ENCODE data around the gene MRPL57. TPM values are rescaled to one million over a fixed set of nuclear protein-coding genes. Genes with fewer than 3 reads are reported as not detected.
A peak's percentile ranks its signal among the peaks of the same experiment; 100 is the strongest.
"Not testable (repeated sequence)": the region's sequence is repeated elsewhere in the genome, so short reads cannot be mapped to it uniquely, and the experiment has no call there.

MRPL57 gene
- 20.3 TPM for polyA plus RNA-seq (2013, experiment 1 of 4)
- 22.9 TPM for polyA plus RNA-seq (2013, experiment 2 of 4)
- 22.8 TPM for polyA plus RNA-seq (2013, experiment 3 of 4)
- 23.7 TPM for polyA plus RNA-seq (2013, experiment 4 of 4)

DNA sequence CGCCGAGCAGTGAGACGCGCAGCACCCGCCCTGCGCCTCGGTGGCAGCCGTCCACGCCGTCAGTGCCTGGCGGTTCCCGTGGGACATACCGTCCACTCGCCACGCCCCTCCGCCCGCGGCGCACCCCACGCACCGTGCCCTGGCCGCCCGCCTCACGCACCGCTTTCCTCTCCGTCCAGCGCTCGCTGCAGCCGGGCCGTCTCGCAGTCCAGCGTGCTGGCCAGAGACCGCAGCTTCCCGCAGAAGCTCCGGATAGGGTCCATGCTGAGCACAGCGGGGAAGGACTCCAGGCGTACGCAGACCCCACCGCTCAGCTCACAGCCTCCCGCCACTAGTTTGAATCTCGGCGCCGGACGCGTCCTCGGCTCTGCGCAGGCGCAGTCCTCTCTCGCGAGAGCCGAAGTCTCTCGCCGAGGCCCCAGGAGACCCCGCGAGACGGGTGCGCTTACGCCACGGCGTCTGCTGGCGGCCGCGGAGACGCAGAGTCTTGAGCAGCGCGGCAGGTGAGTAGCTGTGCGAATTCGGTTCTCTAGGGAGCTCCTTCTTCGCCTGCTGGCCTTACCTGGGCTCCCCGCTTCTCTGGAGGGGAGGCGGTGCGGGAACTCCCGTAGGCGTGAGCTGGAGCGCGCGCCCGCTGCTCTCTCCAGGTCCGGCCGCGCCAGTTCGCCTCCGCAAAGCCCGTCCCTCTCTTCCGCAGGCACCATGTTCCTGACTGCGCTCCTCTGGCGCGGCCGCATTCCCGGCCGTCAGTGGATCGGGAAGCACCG is at the start of gene MRPL57, which contains the start of gene SKA3:
MRPL57 (plus strand) TSS at position 444 of the 767 bp plus-strand sequence; CDS start at position 703, 259 bp downstream.
SKA3 (minus strand) TSS at position 338 of the 767 bp plus-strand sequence; CDS start at position 263, 75 bp downstream.
- H3K4me1 ChIP-seq (ENCODE audit: control insufficient read depth, insufficient read depth, low read length): no peaks in the 10 kb centered on the region
- peak within 1 kb of the TSS; percentile 86 for H3K27ac ChIP-seq (ENCODE audit: insufficient read depth, low read depth, low read length, poor library complexity, severe bottlenecking)
- H3K4me3 ChIP-seq (ENCODE audit: insufficient read depth, low read depth, low read length): peak within 1 kb of the TSS; percentile 86
- H3K36me3 ChIP-seq (ENCODE audit: control insufficient read depth, insufficient read depth, low read length): no peaks in the 10 kb centered on the region
- H3K9me3 ChIP-seq (ENCODE audit: control insufficient read depth, low read length): no peaks in the 10 kb centered on the region
- WGBS, 2 experiments: 0% methylated on average over 93 of the region's 93 CpGs
- no peaks in the 10 kb centered on the region for H3K27me3 ChIP-seq (ENCODE audit: control insufficient read depth, insufficient read depth, low read length, poor library complexity, severe bottlenecking)

- Histone ChIP-seq H3K36me3 (ENCODE audit: control insufficient read depth, insufficient read depth, low read length) (no peaks in the 10 kb centered on the region), H3K27ac (ENCODE audit: insufficient read depth, low read depth, low read length, poor library complexity, severe bottlenecking) (peak overlapping the region; percentile 41), H3K4me3 (ENCODE audit: insufficient read depth, low read depth, low read length) (no peak overlapping the region), H3K27me3 (ENCODE audit: control insufficient read depth, insufficient read depth, low read length, poor library complexity, severe bottlenecking) (no peaks in the 10 kb centered on the region), H3K4me1 (ENCODE audit: control insufficient read depth, insufficient read depth, low read length) (no peaks in the 10 kb centered on the region), H3K9me3 (ENCODE audit: control insufficient read depth, low read length) (no peaks in the 10 kb centered on the region)
- 37 to 60% methylated on average over 2 of the region's 2 CpGs for WGBS, 2 experiments
Observed at GRCh38 chr13:21130116-21130515, 46.3 kb upstream of the MRPL57 start.

DNA sequence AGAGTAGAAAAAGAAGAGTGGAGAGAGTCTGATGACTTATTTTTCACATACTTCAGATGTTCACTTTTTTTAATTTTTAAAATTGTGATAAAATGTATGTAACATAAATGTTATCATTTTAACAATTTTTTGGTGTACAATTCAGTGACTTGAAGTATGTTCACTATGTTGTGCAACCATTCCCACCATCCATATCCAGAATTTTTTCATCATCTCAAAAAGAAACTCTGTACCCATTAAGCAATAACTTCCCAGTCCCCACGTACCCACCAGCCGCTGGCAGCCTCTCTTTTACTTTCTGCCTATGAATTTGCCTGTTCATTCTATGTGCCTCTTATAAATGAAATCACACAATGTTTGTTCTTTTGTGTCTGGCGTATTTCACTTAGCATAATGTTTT is 43.4 kb upstream of the MRPL57 start:
- H3K9me3 ChIP-seq (ENCODE audit: control insufficient read depth, low read length): no peaks in the 10 kb centered on the region
- 93 to 95% methylated on average over 3 of the region's 3 CpGs for WGBS, 2 experiments
- no peak overlapping the region for H3K4me3 ChIP-seq (ENCODE audit: insufficient read depth, low read depth, low read length)
- H3K4me1 ChIP-seq (ENCODE audit: control insufficient read depth, insufficient read depth, low read length): no peaks in the 10 kb centered on the region
- no peak overlapping the region for H3K27ac ChIP-seq (ENCODE audit: insufficient read depth, low read depth, low read length, poor library complexity, severe bottlenecking)
- H3K36me3 ChIP-seq (ENCODE audit: control insufficient read depth, insufficient read depth, low read length): no peaks in the 10 kb centered on the region
- no peaks in the 10 kb centered on the region for H3K27me3 ChIP-seq (ENCODE audit: control insufficient read depth, insufficient read depth, low read length, poor library complexity, severe bottlenecking)

- H3K4me1 ChIP-seq (ENCODE audit: control insufficient read depth, insufficient read depth, low read length): no peaks in the 10 kb centered on the region
- H3K9me3 ChIP-seq (ENCODE audit: control insufficient read depth, low read length): no peaks in the 10 kb centered on the region
- H3K4me3 ChIP-seq (ENCODE audit: insufficient read depth, low read depth, low read length): no peak overlapping the region
- H3K36me3 ChIP-seq (ENCODE audit: control insufficient read depth, insufficient read depth, low read length): no peaks in the 10 kb centered on the region
- no peaks in the 10 kb centered on the region for H3K27me3 ChIP-seq (ENCODE audit: control insufficient read depth, insufficient read depth, low read length, poor library complexity, severe bottlenecking)
- H3K27ac ChIP-seq (ENCODE audit: insufficient read depth, low read depth, low read length, poor library complexity, severe bottlenecking): no peak overlapping the region
- 81% methylated on average over 4 to 5 of the region's 5 CpGs for WGBS, 2 experiments
Observed at GRCh38 chr13:21134475-21134874, 42.0 kb upstream of the MRPL57 start.

DNA sequence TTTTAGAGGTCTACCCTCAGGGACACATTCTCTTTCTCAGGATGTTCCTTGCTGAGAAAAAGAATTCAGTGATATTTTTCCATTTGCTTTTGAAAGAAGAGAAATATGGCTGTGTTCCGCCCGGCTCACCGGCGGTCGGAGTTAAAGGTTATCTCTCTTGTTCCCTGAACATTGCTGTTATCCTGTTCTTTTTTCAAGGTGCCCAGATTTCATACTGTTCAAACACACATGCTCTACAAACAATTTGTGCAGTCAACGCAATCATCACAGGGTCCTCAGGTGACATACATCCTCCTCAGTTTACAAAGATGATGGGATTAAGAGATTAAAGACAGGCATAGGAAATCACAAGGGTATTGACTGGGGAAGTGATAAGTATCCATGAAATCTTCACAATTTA is 40.6 kb upstream of the MRPL57 start:
- not testable (repeated sequence) for H3K27me3 ChIP-seq (ENCODE audit: control insufficient read depth, insufficient read depth, low read length, poor library complexity, severe bottlenecking); H3K4me3 ChIP-seq (ENCODE audit: insufficient read depth, low read depth, low read length); H3K9me3 ChIP-seq (ENCODE audit: control insufficient read depth, low read length); H3K27ac ChIP-seq (ENCODE audit: insufficient read depth, low read depth, low read length, poor library complexity, severe bottlenecking); H3K4me1 ChIP-seq (ENCODE audit: control insufficient read depth, insufficient read depth, low read length); H3K36me3 ChIP-seq (ENCODE audit: control insufficient read depth, insufficient read depth, low read length)
- 92 to 99% methylated on average over 6 of the region's 6 CpGs for WGBS, 2 experiments

DNA sequence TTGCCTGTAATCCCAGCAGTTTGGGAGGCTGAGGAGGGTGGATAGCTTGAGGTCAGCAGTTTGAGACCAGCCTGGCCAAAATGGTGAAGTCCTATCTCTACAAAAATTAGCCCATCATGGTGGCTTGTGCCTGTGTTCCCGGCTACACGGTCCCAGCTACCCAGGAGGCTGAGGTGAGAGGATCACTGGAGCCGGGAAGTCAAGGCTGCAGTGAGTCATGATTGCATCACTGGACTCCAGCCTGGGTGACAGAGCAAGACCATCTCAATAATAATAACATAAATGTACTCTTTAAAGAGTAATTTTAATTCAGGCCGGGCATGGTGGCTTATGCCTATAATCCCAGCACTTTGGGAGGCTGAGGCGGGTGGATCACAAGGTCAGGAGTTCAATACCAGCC is 38.8 kb upstream of the MRPL57 start:
- 88 to 91% methylated on average over 5 of the region's 5 CpGs for WGBS, 2 experiments
- Histone ChIP-seq H3K36me3 (ENCODE audit: control insufficient read depth, insufficient read depth, low read length) (peaks cover 2% of the 10 kb centered on the region), H3K27me3 (ENCODE audit: control insufficient read depth, insufficient read depth, low read length, poor library complexity, severe bottlenecking) (no peaks in the 10 kb centered on the region), H3K9me3 (ENCODE audit: control insufficient read depth, low read length) (no peaks in the 10 kb centered on the region), H3K27ac (ENCODE audit: insufficient read depth, low read depth, low read length, poor library complexity, severe bottlenecking) (no peak overlapping the region), H3K4me3 (ENCODE audit: insufficient read depth, low read depth, low read length) (no peak overlapping the region), H3K4me1 (ENCODE audit: control insufficient read depth, insufficient read depth, low read length) (no peaks in the 10 kb centered on the region)

DNA sequence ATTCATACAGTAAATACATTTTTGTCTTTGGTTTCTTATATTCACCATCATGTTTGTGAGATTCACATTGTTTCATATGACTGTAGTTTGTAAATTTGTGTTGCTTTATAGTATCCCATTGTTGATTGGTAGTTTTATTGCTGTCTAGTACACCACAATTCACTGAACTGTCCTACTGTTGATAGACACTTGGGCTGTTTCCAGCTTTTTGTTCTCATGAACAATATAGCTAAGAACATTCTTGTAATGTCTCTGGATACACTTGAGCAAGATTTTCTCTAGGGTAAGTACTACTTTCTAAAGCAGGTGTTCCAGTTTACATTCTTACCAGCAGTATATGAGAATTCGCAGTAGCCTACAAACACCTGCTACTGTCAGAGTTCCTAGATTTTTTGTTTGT is 37.9 kb upstream of the MRPL57 start:
- Histone ChIP-seq H3K27me3 (ENCODE audit: control insufficient read depth, insufficient read depth, low read length, poor library complexity, severe bottlenecking) (no peaks in the 10 kb centered on the region), H3K27ac (ENCODE audit: insufficient read depth, low read depth, low read length, poor library complexity, severe bottlenecking) (no peak overlapping the region), H3K4me1 (ENCODE audit: control insufficient read depth, insufficient read depth, low read length) (no peaks in the 10 kb centered on the region), H3K36me3 (ENCODE audit: control insufficient read depth, insufficient read depth, low read length) (peaks cover 7% of the 10 kb centered on the region), H3K4me3 (ENCODE audit: insufficient read depth, low read depth, low read length) (no peak overlapping the region), H3K9me3 (ENCODE audit: control insufficient read depth, low read length) (no peaks in the 10 kb centered on the region)
- WGBS, 2 experiments: 96 to 100% methylated on average over 1 of the region's 1 CpG

- H3K4me3 ChIP-seq (ENCODE audit: insufficient read depth, low read depth, low read length): peak overlapping the region; percentile 91
- H3K36me3 ChIP-seq (ENCODE audit: control insufficient read depth, insufficient read depth, low read length): peaks cover 7% of the 10 kb centered on the region
- H3K4me1 ChIP-seq (ENCODE audit: control insufficient read depth, insufficient read depth, low read length): no peaks in the 10 kb centered on the region
- no peaks in the 10 kb centered on the region for H3K27me3 ChIP-seq (ENCODE audit: control insufficient read depth, insufficient read depth, low read length, poor library complexity, severe bottlenecking)
- WGBS, 2 experiments: 93 to 94% methylated on average over 12 of the region's 12 CpGs
- H3K9me3 ChIP-seq (ENCODE audit: control insufficient read depth, low read length): no peaks in the 10 kb centered on the region
- no peak overlapping the region for H3K27ac ChIP-seq (ENCODE audit: insufficient read depth, low read depth, low read length, poor library complexity, severe bottlenecking)
Observed at GRCh38 chr13:21139374-21139773, 37.1 kb upstream of the MRPL57 start.

DNA sequence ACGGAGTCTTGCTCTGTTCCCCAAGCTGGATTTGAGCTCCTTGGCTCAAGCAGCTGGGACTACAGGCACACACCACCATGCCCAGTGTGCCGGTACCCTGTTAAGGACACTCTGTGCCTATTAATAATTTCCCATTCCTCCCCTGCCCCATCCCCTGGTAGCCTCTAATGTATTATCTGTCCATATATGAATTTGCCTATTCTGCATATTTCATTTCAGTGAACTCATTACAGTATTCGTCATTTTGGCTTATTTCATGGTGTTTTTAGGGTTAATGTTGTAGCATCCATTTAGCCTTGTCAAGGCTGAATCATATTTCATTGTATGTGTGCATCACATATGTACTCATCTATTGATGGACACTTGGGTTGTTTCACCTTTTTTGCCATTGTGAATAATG is 33.7 kb upstream of the MRPL57 start:
- 95 to 98% methylated on average over 3 of the region's 3 CpGs for WGBS, 2 experiments

GRCh38 chr13:21147827-21148226 is 28.6 kb upstream of the MRPL57 start:
- WGBS, 2 experiments: 90 to 94% methylated on average over 4 of the region's 4 CpGs
- no peaks in the 10 kb centered on the region for H3K9me3 ChIP-seq (ENCODE audit: control insufficient read depth, low read length)

More for the DNA sequence above, 33.7 kb upstream of the MRPL57 start:
- Histone ChIP-seq H3K4me1 (ENCODE audit: control insufficient read depth, insufficient read depth, low read length) (no peaks in the 10 kb centered on the region), H3K9me3 (ENCODE audit: control insufficient read depth, low read length) (no peaks in the 10 kb centered on the region), H3K36me3 (ENCODE audit: control insufficient read depth, insufficient read depth, low read length) (peaks cover 10% of the 10 kb centered on the region), H3K4me3 (ENCODE audit: insufficient read depth, low read depth, low read length) (no peak overlapping the region), H3K27ac (ENCODE audit: insufficient read depth, low read depth, low read length, poor library complexity, severe bottlenecking) (no peak overlapping the region), H3K27me3 (ENCODE audit: control insufficient read depth, insufficient read depth, low read length, poor library complexity, severe bottlenecking) (no peaks in the 10 kb centered on the region)

More at GRCh38 chr13:21147827-21148226, 28.6 kb upstream of the MRPL57 start:
- Histone ChIP-seq H3K4me3 (ENCODE audit: insufficient read depth, low read depth, low read length) (no peak overlapping the region), H3K27me3 (ENCODE audit: control insufficient read depth, insufficient read depth, low read length, poor library complexity, severe bottlenecking) (no peaks in the 10 kb centered on the region), H3K27ac (ENCODE audit: insufficient read depth, low read depth, low read length, poor library complexity, severe bottlenecking) (no peak overlapping the region), H3K4me1 (ENCODE audit: control insufficient read depth, insufficient read depth, low read length) (no peaks in the 10 kb centered on the region), H3K36me3 (ENCODE audit: control insufficient read depth, insufficient read depth, low read length) (peaks cover 6% of the 10 kb centered on the region)
